Activated CD4-positive, CD25-positive, alpha-beta regulatory T cell (primary cell): Measurements from ENCODE around the gene NKX1-1.

Experiments used
- DNase-seq, 4 experiments: peaks; one replicate each; lab custom pipeline; 2025; lab: John Stamatoyannopoulos, UW

The NKX1-1 gene

GRCh38 chr4:1360423-1361283 is 45.6 kb downstream of the NKX1-1 start:
- no peak for DNase-seq

- no peak for DNase-seq
Measured at GRCh38 chr4:1359976-1360375, 46.3 kb downstream of the NKX1-1 start.

- DNase-seq: no peak
Measured at GRCh38 chr4:1359144-1359501, 47.1 kb downstream of the NKX1-1 start.

GRCh38 chr4:1358421-1359143 is 47.7 kb downstream of the NKX1-1 start:
- DNase-seq: no peak

- no peak for DNase-seq
Measured at GRCh38 chr4:1357356-1358248, 48.6 kb downstream of the NKX1-1 start.

- peak in 3 of 4 experiments; percentile 15 to 16 (median 15) for DNase-seq
Measured at GRCh38 chr4:1356181-1356998, 49.9 kb downstream of the NKX1-1 start.

- DNase-seq: no peak
Measured at GRCh38 chr4:1355378-1355777, 50.9 kb downstream of the NKX1-1 start.

- no peak for DNase-seq
Measured at GRCh38 chr4:1354983-1355275, 51.3 kb downstream of the NKX1-1 start.

GRCh38 chr4:1354136-1354982 is 51.9 kb downstream of the NKX1-1 start:
- no peak for DNase-seq

GRCh38 chr4:1353186-1354055 is 52.8 kb downstream of the NKX1-1 start:
- DNase-seq: no peak
